Activated T-cell treated with anti-CD3 and anti-CD28 coated beads, Interleukin-2, amount 50 U/mL, for 24 hours (primary cell): ENCODE measurements around the gene MBNL1.

Source experiments
- DNase-seq: peaks from one replicate; pipeline ENCODE4 v3.0.0-alpha.2; 2020
- H3K27ac Mint-ChIP-seq: 2 replicates; pipeline ENCODE4 v1.8.0; 2020; ENCODE audit warnings: mild to moderate bottlenecking, mixed read lengths
- H3K27me3 Mint-ChIP-seq: 2 replicates; pipeline ENCODE4 v1.8.0; 2020; ENCODE audit warnings: mixed read lengths
- H3K36me3 Mint-ChIP-seq: 2 replicates; pipeline ENCODE4 v1.8.0; 2020; ENCODE audit warnings: low read depth, mixed read lengths
- H3K4me1 Mint-ChIP-seq: 2 replicates; pipeline ENCODE4 v1.8.0; 2020; ENCODE audit warnings: low read depth, mixed read lengths
- H3K4me3 Mint-ChIP-seq: 2 replicates; pipeline ENCODE4 v1.8.0; 2020; ENCODE audit warnings: mild to moderate bottlenecking, moderate library complexity, mixed read lengths
- H3K9me3 Mint-ChIP-seq: 2 replicates; pipeline ENCODE4 v1.8.0; 2020; ENCODE audit warnings: mixed read lengths

MBNL1 gene

GRCh38 chr3:152508705-152509104 lies 240.0 kb downstream of the MBNL1 start:
- no peak for DNase-seq
- Mint-ChIP-seq H3K27ac (no peak overlapping the region), H3K4me3 (no peak overlapping the region), H3K9me3 (no peaks in the 10 kb centered on the region), H3K4me1 (peaks cover 8% of the 10 kb centered on the region), H3K36me3 (no peaks in the 10 kb centered on the region), H3K27me3 (no peaks in the 10 kb centered on the region)

GRCh38 chr3:152511904-152512303 lies 243.2 kb downstream of the MBNL1 start:
- no peak for DNase-seq
- no peaks in the 10 kb centered on the region for H3K27me3 Mint-ChIP-seq
- no peak overlapping the region for H3K4me3 Mint-ChIP-seq
- no peaks in the 10 kb centered on the region for H3K4me1 Mint-ChIP-seq
- no peaks in the 10 kb centered on the region for H3K9me3 Mint-ChIP-seq
- H3K36me3 Mint-ChIP-seq: no peaks in the 10 kb centered on the region
- H3K27ac Mint-ChIP-seq: no peak overlapping the region

DNA sequence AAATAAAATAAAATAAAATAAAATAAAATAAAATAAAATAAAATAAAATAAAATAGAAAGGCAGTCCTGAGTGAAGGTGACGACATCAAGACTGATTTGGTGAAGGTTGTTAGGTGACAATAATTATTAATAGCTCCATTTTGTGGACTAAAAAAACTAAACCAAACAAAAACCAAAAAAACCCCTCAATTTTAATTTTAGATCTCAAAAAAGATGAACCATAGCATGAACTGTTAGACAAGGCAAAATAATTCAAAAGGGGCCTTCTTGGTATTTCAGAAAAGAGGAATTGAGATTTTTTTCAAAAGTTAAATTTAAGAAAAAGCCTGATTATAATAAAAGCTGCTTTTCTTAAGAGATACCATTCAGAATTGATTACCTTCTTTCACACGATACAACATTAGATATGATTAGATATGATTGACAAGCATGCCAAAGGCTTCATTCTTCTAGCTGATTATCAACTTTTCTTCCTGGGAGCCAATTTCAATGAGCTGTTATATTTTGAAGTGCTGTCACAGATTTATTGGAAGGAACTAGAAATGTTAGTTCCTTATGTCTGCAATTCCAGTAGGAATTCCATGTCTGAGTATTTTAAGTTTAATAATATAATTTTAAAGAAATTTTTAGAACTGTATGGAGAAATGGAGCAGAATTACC lies 244.7 kb downstream of the MBNL1 start:
- H3K27me3 Mint-ChIP-seq: no peaks in the 10 kb centered on the region
- no peak for DNase-seq
- no peaks in the 10 kb centered on the region for H3K36me3 Mint-ChIP-seq
- H3K4me1 Mint-ChIP-seq: no peaks in the 10 kb centered on the region
- no peak overlapping the region for H3K27ac Mint-ChIP-seq
- H3K4me3 Mint-ChIP-seq: no peak overlapping the region
- H3K9me3 Mint-ChIP-seq: no peaks in the 10 kb centered on the region
